ENCODE measurements around the gene ZNF674. TPM values are rescaled to one million over a fixed set of nuclear protein-coding genes. Genes with fewer than 3 reads are reported as not detected.
A peak's percentile ranks its signal among the peaks of the same experiment; 100 is the strongest.
"Not testable (repeated sequence)": the region's sequence is repeated elsewhere in the genome, so short reads cannot be mapped to it uniquely, and the experiment has no call there.

The ZNF674 gene
- total and polyA plus RNA-seq, 4 donors, result 1.2 to 11.3 (median 2.9) TPM

GRCh38 chrX:46463682-46464081 lies 81.5 kb downstream of the ZNF674 start:
- Histone ChIP-seq H3K27me3 (ENCODE audit: control insufficient read depth in 3 of 3, insufficient read depth in 3 of 3, low read length in 2 of 3) (no peaks in the 10 kb centered on the region), H3K9me3 (ENCODE audit: control insufficient read depth in 4 of 4, insufficient read depth in 3 of 4, low read length in 3 of 4) (peaks cover 0 to 3% (median 0%) of the 10 kb centered on the region in 4 donors), H3K27ac (ENCODE audit: low read depth in 1 of 2, low read length in 1 of 2) (no peak overlapping the region), H3K36me3 (ENCODE audit: control insufficient read depth in 4 of 4, insufficient read depth in 4 of 4, low read length in 4 of 4) (peaks cover 0 to 9% (median 5%) of the 10 kb centered on the region in 4 donors), H3K9ac (ENCODE audit: insufficient read depth in 1 of 2, low read length in 2 of 2) (no peak overlapping the region), H3K4me3 (no peak overlapping the region), H3K4me1 (ENCODE audit: control insufficient read depth in 5 of 5, insufficient read depth in 5 of 5, low read length in 5 of 5) (no peaks in the 10 kb centered on the region)
- ATAC-seq (ENCODE audit: insufficient read depth, low FRiP score) (no peak), DNase-seq (no peak)
- WGBS, 2 donors, result 51 to 60% methylated on average over 3 of the region's 3 CpGs
- TF ChIP-seq CTCF (IDR thresholded peaks at IDR 0.05; ENCODE audit: control extremely low read depth, extremely low read depth), result no peak

- Histone ChIP-seq H3K4me3 (no peak overlapping the region), H3K9ac (ENCODE audit: insufficient read depth in 1 of 2, low read length in 2 of 2) (no peak overlapping the region), H3K36me3 (ENCODE audit: control insufficient read depth in 4 of 4, insufficient read depth in 4 of 4, low read length in 4 of 4) (peaks cover 0 to 9% (median 5%) of the 10 kb centered on the region in 4 donors), H3K27me3 (ENCODE audit: control insufficient read depth in 3 of 3, insufficient read depth in 3 of 3, low read length in 2 of 3) (no peaks in the 10 kb centered on the region), H3K4me1 (ENCODE audit: control insufficient read depth in 5 of 5, insufficient read depth in 5 of 5, low read length in 5 of 5) (no peaks in the 10 kb centered on the region), H3K9me3 (ENCODE audit: control insufficient read depth in 4 of 4, insufficient read depth in 3 of 4, low read length in 3 of 4) (no peaks in the 10 kb centered on the region), H3K27ac (ENCODE audit: low read depth in 1 of 2, low read length in 1 of 2) (peak overlapping the region in 1 of 2 donors; percentile 22)
- ATAC-seq (ENCODE audit: insufficient read depth, low FRiP score) (no peak), DNase-seq (peak in 1 of 3 donors; percentile 13)
- WGBS, 2 donors, result 24 to 28% methylated on average over 2 of the region's 2 CpGs
- no peak for TF ChIP-seq CTCF (IDR thresholded peaks at IDR 0.05; ENCODE audit: control extremely low read depth, extremely low read depth)
These were observed 83.5 kb downstream of the ZNF674 start for GRCh38 chrX:46461660-46462191.

- not testable (repeated sequence) for H3K4me1 ChIP-seq (ENCODE audit: control insufficient read depth in 5 of 5, insufficient read depth in 5 of 5, low read length in 5 of 5); H3K27me3 ChIP-seq (ENCODE audit: control insufficient read depth in 3 of 3, insufficient read depth in 3 of 3, low read length in 2 of 3); DNase-seq; H3K9ac ChIP-seq (ENCODE audit: insufficient read depth in 1 of 2, low read length in 2 of 2); H3K36me3 ChIP-seq (ENCODE audit: control insufficient read depth in 4 of 4, insufficient read depth in 4 of 4, low read length in 4 of 4); H3K4me3 ChIP-seq; H3K9me3 ChIP-seq (ENCODE audit: control insufficient read depth in 4 of 4, insufficient read depth in 3 of 4, low read length in 3 of 4); ATAC-seq (ENCODE audit: insufficient read depth, low FRiP score)
- peak overlapping the region in 1 of 2 donors; percentile 22 for H3K27ac ChIP-seq (ENCODE audit: low read depth in 1 of 2, low read length in 1 of 2)
- WGBS, 2 donors, result 37 to 56% methylated on average over 5 to 8 of the region's 8 CpGs
These were observed 84.2 kb downstream of the ZNF674 start for GRCh38 chrX:46460801-46461659.

- Histone ChIP-seq H3K9me3 (ENCODE audit: control insufficient read depth in 4 of 4, insufficient read depth in 3 of 4, low read length in 3 of 4) (no peaks in the 10 kb centered on the region), H3K4me1 (ENCODE audit: control insufficient read depth in 5 of 5, insufficient read depth in 5 of 5, low read length in 5 of 5) (peaks cover 0 to 5% (median 0%) of the 10 kb centered on the region in 5 donors), H3K27ac (ENCODE audit: low read depth in 1 of 2, low read length in 1 of 2) (no peak overlapping the region), H3K36me3 (ENCODE audit: control insufficient read depth in 4 of 4, insufficient read depth in 4 of 4, low read length in 4 of 4) (peaks cover 0 to 8% (median 4%) of the 10 kb centered on the region in 4 donors), H3K9ac (ENCODE audit: insufficient read depth in 1 of 2, low read length in 2 of 2) (no peak overlapping the region), H3K27me3 (ENCODE audit: control insufficient read depth in 3 of 3, insufficient read depth in 3 of 3, low read length in 2 of 3) (peaks cover 0 to 3% (median 0%) of the 10 kb centered on the region in 3 donors), H3K4me3 (no peak overlapping the region)
- TF ChIP-seq CTCF (IDR thresholded peaks at IDR 0.05; ENCODE audit: control extremely low read depth, extremely low read depth), result no peak
- no peak for DNase-seq
- ATAC-seq (ENCODE audit: insufficient read depth, low FRiP score), result no peak
- 78 to 90% methylated on average over 3 of the region's 3 CpGs for WGBS, 2 donors
These were observed 85.6 kb downstream of the ZNF674 start for GRCh38 chrX:46459603-46460002.

Data from lung (tissue), 12 donors.